Measurements from ENCODE around the gene XAGE5. TPM values are rescaled to one million over a fixed set of nuclear protein-coding genes. Genes with fewer than 3 reads are reported as not detected.

XAGE5 gene
- total RNA-seq, 1 experiment from 2014 or later = not detected

DNA sequence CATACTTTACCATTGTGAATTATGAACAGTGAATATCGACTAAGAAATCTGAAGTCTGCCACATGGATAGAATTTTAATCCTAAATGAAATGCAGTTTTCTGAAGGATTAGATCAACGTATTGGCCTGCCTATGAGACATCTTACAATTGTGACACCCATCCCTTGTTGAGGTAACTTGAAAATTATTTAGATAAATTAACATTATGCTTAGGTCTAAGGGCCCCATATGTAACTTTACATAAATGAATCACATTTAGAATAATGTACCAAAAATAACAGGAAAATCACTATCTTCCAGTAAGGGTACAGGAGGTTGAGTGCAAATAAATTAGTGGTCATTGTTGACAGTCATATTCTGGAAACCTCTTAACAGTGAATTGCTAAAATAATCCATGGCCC is 13.5 kb downstream of the XAGE5 start:
- H3K4me2 ChIP-seq (ENCODE audit: insufficient read depth, insufficient read length, low read length) = no peak overlapping the region

More for the DNA sequence above, 13.5 kb downstream of the XAGE5 start:
- Histone ChIP-seq H2BK15ac (ENCODE audit: low read depth, low read length) (no peak overlapping the region), H3K79me1 (ENCODE audit: insufficient read depth, low read depth, low read length, poor library complexity, severe bottlenecking) (no peaks in the 10 kb centered on the region), H4K5ac (ENCODE audit: insufficient read length, low read depth, low read length) (no peak overlapping the region), H4K20me1 (ENCODE audit: control insufficient read depth, insufficient read depth, insufficient read length) (no peaks in the 10 kb centered on the region), H3K14ac (ENCODE audit: insufficient read depth, low read length) (no peak overlapping the region), H3K27me3 (ENCODE audit: insufficient read depth, low read length) (no peaks in the 10 kb centered on the region), H3T11ph (ENCODE audit: low read length) (no peak overlapping the region), H2BK12ac (ENCODE audit: insufficient read length, low read depth, low read length) (no peak overlapping the region), H3K9ac (ENCODE audit: extremely low read depth, insufficient read length, low read length) (no peak overlapping the region), H3K18ac (ENCODE audit: insufficient read length, low read depth, low read length) (no peak overlapping the region), H4K8ac (replicated peaks; ENCODE audit: insufficient read length, low read depth, low read length) (no peak overlapping the region), H4K91ac (ENCODE audit: insufficient read length, low read depth, low read length) (no peak overlapping the region), H2BK5ac (ENCODE audit: insufficient read length, low read length) (no peak overlapping the region), H3K56ac (ENCODE audit: insufficient read length, low read depth, low read length) (no peak overlapping the region), H3K23ac (ENCODE audit: insufficient read length, low read depth, low read length) (no peak overlapping the region), H2BK20ac (ENCODE audit: low read depth, low read length, poor library complexity, severe bottlenecking) (no peak overlapping the region), H3K9me3 (ENCODE audit: control insufficient read depth, low read depth, low read length) (peaks cover 40% of the 10 kb centered on the region), H2BK120ac (ENCODE audit: low read depth, low read length, poor library complexity, severe bottlenecking) (no peak overlapping the region), H3K4ac (ENCODE audit: low read depth, low read length) (no peak overlapping the region), H2AFZ (ENCODE audit: low read length) (no peak overlapping the region), H3K27ac (ENCODE audit: insufficient read length, low read depth, low read length) (no peak overlapping the region), H3K79me2 (ENCODE audit: insufficient read depth, low read length) (no peaks in the 10 kb centered on the region), H2AK5ac (ENCODE audit: insufficient read length, low read length) (no peak overlapping the region), H3K23me2 (ENCODE audit: insufficient read length, low read depth, low read length, poor library complexity, severe bottlenecking) (no peaks in the 10 kb centered on the region), H3K4me1 (ENCODE audit: insufficient read depth, low read length) (no peaks in the 10 kb centered on the region)
- H3K4me3 Mint-ChIP-seq = no peak overlapping the region
- peaks cover 6 to 10% (median 9%) of the 10 kb centered on the region in 3 experiments; a peak in 5 of 7 replicates for H3K36me3 Mint-ChIP-seq (ENCODE audit: insufficient read depth in 1 of 3, low read depth in 3 of 3)
- no peak for DNase-seq
- WGBS (ENCODE audit: extremely low coverage, insufficient read length, low lambda C conversion rate) = no CpG with 5 or more reads among the region's 2 CpGs
- H3K27ac Mint-ChIP-seq = no peak overlapping the region
- peaks cover 57 to 65% of the 10 kb centered on the region in 2 experiments for H3K9me3 Mint-ChIP-seq
- no peaks in the 10 kb centered on the region for H3K4me1 Mint-ChIP-seq
- H3K27me3 Mint-ChIP-seq (ENCODE audit: low read depth) = no peaks in the 10 kb centered on the region; the same call in 1 of the 2 replicates
- TF ChIP-seq CTCF (conservative IDR thresholded peaks at IDR 0.05) = no peak

All from H9 (cell line).